ENCODE results near the gene NT5DC3. TPM values are rescaled to one million over a fixed set of nuclear protein-coding genes. Genes with fewer than 3 reads are reported as not detected.
"Not testable (repeated sequence)": the region's sequence is repeated elsewhere in the genome, so short reads cannot be mapped to it uniquely, and the experiment has no call there.

NT5DC3 gene
- total RNA-seq, 4 donors from 2014 or later = 4.7 to 32.2 (median 5.8) TPM

GRCh38 chr12:103839103-103839502, 1.9 kb downstream of the NT5DC3 start:
- no peaks in the 10 kb centered on the region for H3K9me3 ChIP-seq
- WGBS, 2 donors = 70 to 92% methylated on average over 4 of the region's 4 CpGs
- DNase-seq = no peak
- no peaks in the 10 kb centered on the region for H3K27me3 ChIP-seq
- intact Hi-C loops (cut with DNase I) = no loop called here
- peak overlapping the region in 1 of 4 donors; percentile 88 for H3K27ac ChIP-seq
- peak overlapping the region; percentile 66 to 92 (median 74) for H3K4me3 ChIP-seq
- peaks cover 11 to 41% (median 14%) of the 10 kb centered on the region in 3 donors for H3K4me1 ChIP-seq
- TF ChIP-seq POLR2A (IDR thresholded peaks at IDR 0.05) = no peak
- TF ChIP-seq, protein P1, sequence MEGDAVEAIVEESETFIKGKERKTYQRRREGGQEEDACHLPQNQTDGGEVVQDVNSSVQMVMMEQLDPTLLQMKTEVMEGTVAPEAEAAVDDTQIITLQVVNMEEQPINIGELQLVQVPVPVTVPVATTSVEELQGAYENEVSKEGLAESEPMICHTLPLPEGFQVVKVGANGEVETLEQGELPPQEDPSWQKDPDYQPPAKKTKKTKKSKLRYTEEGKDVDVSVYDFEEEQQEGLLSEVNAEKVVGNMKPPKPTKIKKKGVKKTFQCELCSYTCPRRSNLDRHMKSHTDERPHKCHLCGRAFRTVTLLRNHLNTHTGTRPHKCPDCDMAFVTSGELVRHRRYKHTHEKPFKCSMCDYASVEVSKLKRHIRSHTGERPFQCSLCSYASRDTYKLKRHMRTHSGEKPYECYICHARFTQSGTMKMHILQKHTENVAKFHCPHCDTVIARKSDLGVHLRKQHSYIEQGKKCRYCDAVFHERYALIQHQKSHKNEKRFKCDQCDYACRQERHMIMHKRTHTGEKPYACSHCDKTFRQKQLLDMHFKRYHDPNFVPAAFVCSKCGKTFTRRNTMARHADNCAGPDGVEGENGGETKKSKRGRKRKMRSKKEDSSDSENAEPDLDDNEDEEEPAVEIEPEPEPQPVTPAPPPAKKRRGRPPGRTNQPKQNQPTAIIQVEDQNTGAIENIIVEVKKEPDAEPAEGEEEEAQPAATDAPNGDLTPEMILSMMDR (IDR thresholded peaks at IDR 0.05) = no peak
- no peaks in the 10 kb centered on the region for H3K36me3 ChIP-seq

- intact Hi-C loops (cut with DNase I) = no loop called here
- no peaks in the 10 kb centered on the region for H3K9me3 ChIP-seq
- no peaks in the 10 kb centered on the region for H3K27me3 ChIP-seq
- no peak for DNase-seq
- H3K4me3 ChIP-seq = peak overlapping the region in 3 of 4 donors; percentile 68 to 92 (median 80)
- H3K4me1 ChIP-seq = peaks cover 11 to 48% (median 14%) of the 10 kb centered on the region in 3 donors
- TF ChIP-seq POLR2A (IDR thresholded peaks at IDR 0.05) = no peak
- TF ChIP-seq, protein P1 (IDR thresholded peaks at IDR 0.05) = no peak
- no peak overlapping the region for H3K27ac ChIP-seq
- no peaks in the 10 kb centered on the region for H3K36me3 ChIP-seq
- 89 to 100% methylated on average over 1 of the region's 1 CpG for WGBS, 2 donors
Measured at GRCh38 chr12:103838254-103838914, 2.6 kb downstream of the NT5DC3 start.

GRCh38 chr12:103836345-103836744, 4.7 kb downstream of the NT5DC3 start:
- H3K4me3 ChIP-seq = no peak overlapping the region
- H3K27me3 ChIP-seq = no peaks in the 10 kb centered on the region
- H3K9me3 ChIP-seq = no peaks in the 10 kb centered on the region
- TF ChIP-seq, protein P1 (IDR thresholded peaks at IDR 0.05) = no peak
- TF ChIP-seq POLR2A (IDR thresholded peaks at IDR 0.05) = no peak
- intact Hi-C loops (cut with DNase I) = no loop called here
- 84 to 89% methylated on average over 5 of the region's 5 CpGs for WGBS, 2 donors
- H3K36me3 ChIP-seq = no peaks in the 10 kb centered on the region
- no peak overlapping the region for H3K27ac ChIP-seq
- H3K4me1 ChIP-seq = peaks cover under 1 to 49% (median 9%) of the 10 kb centered on the region in 3 donors
- no peak for DNase-seq

DNA sequence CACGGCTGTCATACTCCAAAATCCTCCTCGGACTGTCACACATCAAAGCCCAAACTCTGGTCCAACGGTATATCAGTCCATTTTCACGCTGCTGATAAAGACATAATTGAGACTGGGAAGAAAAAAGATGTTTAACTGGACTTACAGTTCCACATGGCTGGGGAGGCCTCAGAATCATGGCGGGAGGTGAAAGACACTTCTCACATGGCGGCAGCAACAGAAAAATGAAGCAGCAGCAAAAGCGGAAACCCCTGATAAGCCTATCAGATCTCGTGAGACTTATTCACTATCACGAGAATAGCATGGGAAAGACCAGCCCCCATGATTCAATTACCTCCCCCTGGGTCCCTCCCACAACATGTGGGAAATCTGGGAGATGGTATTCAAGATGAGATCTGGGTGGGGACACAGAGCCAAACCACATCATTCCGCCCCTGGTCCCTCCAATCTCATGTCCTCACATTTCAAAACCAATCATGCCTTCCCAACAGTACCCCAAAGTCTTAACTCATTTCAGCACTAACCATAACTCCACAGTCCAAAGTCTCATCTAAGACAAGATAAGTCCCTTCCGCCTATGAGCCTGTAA, 5.2 kb downstream of the NT5DC3 start:
- intact Hi-C loops (cut with DNase I); H3K27ac ChIP-seq; H3K27me3 ChIP-seq: not testable (repeated sequence)

DNA sequence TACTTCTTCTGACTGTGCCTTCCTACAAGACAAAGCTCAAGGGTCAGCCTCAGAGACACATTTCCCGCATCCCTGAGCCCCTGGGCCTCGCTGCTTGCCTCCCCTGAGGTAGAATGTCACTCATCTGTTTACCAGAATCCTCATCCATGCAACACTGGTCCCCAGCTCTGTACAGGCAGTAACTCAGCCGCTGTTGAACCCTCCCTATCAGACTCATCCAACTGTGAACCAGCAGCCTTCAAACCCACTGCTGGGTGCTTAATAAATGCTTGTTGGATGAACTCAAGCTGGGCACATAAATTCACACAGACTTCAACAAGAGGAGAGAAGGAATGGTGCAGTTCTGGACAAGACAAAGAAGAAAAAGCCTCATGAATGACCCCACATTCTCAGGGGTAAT, 6.1 kb downstream of the NT5DC3 start:
- intact Hi-C loops (cut with DNase I) = no loop called here
- H3K9me3 ChIP-seq = no peaks in the 10 kb centered on the region
- H3K27ac ChIP-seq = no peak overlapping the region

More for the DNA sequence above, 5.2 kb downstream of the NT5DC3 start:
- 87 to 93% methylated on average over 11 of the region's 11 CpGs for WGBS, 2 donors
- H3K4me1 ChIP-seq = peaks cover 0 to 47% (median 9%) of the 10 kb centered on the region in 3 donors
- not testable (repeated sequence) for H3K4me3 ChIP-seq, DNase-seq, H3K36me3 ChIP-seq, H3K9me3 ChIP-seq

More for the DNA sequence above, 6.1 kb downstream of the NT5DC3 start:
- 74 to 97% methylated on average over 3 of the region's 3 CpGs for WGBS, 2 donors
- TF ChIP-seq, protein P1 (IDR thresholded peaks at IDR 0.05) = no peak
- H3K27me3 ChIP-seq = no peaks in the 10 kb centered on the region
- peaks cover 0 to 38% (median 3%) of the 10 kb centered on the region in 3 donors for H3K4me1 ChIP-seq
- no peaks in the 10 kb centered on the region for H3K36me3 ChIP-seq
- no peak overlapping the region for H3K4me3 ChIP-seq
- DNase-seq = no peak
